ENCODE results near the gene CPA3.

DNA sequence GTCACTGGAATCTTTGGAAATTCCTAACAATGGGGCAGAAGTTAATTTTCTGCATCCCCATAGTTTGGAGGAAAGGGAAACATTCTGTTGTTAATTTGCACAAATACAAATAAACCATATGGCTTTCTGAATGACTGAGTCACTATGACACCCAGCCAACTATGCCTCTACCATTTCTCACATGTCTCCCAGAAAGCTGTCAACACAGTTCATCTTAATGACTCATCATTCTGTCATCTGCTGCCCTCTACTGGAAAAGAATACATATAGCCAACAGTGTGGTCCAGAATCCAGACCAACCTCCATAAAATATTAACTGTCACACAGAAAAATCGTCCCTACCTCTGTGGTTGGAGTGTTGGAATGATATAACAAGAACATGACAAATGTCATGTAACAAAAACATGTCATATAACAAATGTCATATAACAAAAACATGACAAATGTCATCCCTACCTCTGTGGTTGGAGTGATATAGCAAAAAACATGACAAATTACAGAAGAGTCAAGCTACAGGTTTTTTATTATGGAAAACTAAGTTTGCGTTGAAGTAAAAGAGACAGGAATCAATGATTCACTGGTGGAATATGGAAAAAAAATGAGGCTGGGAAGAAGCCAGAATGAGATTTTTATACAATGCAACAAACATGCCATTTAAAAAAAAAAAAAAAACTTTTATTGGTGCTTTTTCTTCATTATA is 78.6 kb downstream of the CPA3 start:
- TF ChIP-seq, protein P1, sequence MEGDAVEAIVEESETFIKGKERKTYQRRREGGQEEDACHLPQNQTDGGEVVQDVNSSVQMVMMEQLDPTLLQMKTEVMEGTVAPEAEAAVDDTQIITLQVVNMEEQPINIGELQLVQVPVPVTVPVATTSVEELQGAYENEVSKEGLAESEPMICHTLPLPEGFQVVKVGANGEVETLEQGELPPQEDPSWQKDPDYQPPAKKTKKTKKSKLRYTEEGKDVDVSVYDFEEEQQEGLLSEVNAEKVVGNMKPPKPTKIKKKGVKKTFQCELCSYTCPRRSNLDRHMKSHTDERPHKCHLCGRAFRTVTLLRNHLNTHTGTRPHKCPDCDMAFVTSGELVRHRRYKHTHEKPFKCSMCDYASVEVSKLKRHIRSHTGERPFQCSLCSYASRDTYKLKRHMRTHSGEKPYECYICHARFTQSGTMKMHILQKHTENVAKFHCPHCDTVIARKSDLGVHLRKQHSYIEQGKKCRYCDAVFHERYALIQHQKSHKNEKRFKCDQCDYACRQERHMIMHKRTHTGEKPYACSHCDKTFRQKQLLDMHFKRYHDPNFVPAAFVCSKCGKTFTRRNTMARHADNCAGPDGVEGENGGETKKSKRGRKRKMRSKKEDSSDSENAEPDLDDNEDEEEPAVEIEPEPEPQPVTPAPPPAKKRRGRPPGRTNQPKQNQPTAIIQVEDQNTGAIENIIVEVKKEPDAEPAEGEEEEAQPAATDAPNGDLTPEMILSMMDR (IDR thresholded peaks at IDR 0.05 in 8 of 11, conservative IDR thresholded peaks at IDR 0.05 in 3 of 11) = peak; percentile 39 to 82 (median 70)
- TF ChIP-seq POLR2A (IDR thresholded peaks at IDR 0.05) (no peak), POLR2AphosphoS5 (IDR thresholded peaks at IDR 0.05) (no peak)
